Activated T-helper 1 cell treated with anti-CD3 and anti-CD28 coated beads, Interleukin-12 subunit alpha, Interleukin-12 subunit beta, Interleukin-2, Interleukin-4 antibody, amounts not matched to agents 30 ng/mL and 10 ng/mL and 1 ng/mL, durations not matched to agents 14 hours and 24 hours and 36 hours (primary cell): ENCODE measurements around the gene HEATR3. TPM values are rescaled to one million over a fixed set of nuclear protein-coding genes. Genes with fewer than 3 reads are reported as not detected.
A peak's percentile ranks its signal among the peaks of the same experiment; 100 is the strongest.

ENCODE experiments used
- DNase-seq: peaks from one replicate; pipeline ENCODE4 v3.0.0; 2021; ENCODE audit warnings: low spot score
- H3K27ac Mint-ChIP-seq: one replicate; pipeline ENCODE4 v1.8.0; 2021; ENCODE audit warnings: mild to moderate bottlenecking, mixed read lengths
- H3K27me3 Mint-ChIP-seq: one replicate; pipeline ENCODE4 v1.8.0; 2022; ENCODE audit warnings: mild to moderate bottlenecking, moderate library complexity, mixed read lengths; ENCODE audit not compliant: insufficient read depth
- H3K36me3 Mint-ChIP-seq: one replicate; pipeline ENCODE4 v1.8.0; 2021; ENCODE audit warnings: low read depth, mixed read lengths
- H3K4me1 Mint-ChIP-seq: one replicate; pipeline ENCODE4 v1.8.0; 2021; ENCODE audit warnings: low read depth, mixed read lengths
- H3K4me3 Mint-ChIP-seq: one replicate; pipeline ENCODE4 v1.8.0; 2021; ENCODE audit warnings: mild to moderate bottlenecking, moderate library complexity, mixed read lengths
- H3K9me3 Mint-ChIP-seq: one replicate; pipeline ENCODE4 v1.8.0; 2021; ENCODE audit warnings: mixed read lengths
- intact Hi-C: fragments of 100-400 bp; cut with micrococcal nuclease; formaldehyde crosslinking; loops from one replicate; pipeline ENCODE4 v1.15.1; 2024
- total RNA-seq: library from RNA; stranded (reverse); gene quantifications from 2 replicates; pipeline ENCODE4 v1.2.3, GENCODE V29; 2022

HEATR3 gene
- total RNA-seq, result 29.1 and 30.7 TPM in 2 replicates

GRCh38 chr16:50065624-50066481 lies at the start of gene HEATR3:
Gene HEATR3, plus strand, starts transcription at chr16:50065970. Its CDS starts 162 bp downstream, at chr16:50066132.
- H3K4me1 Mint-ChIP-seq, result peaks cover 39% of the 10 kb centered on the region
- intact Hi-C loops, result loop anchor here (1.0 to 10.0 kb wide), 8 partner anchors 41 to 1701 kb away; partner anchors contain the start of genes ADCY7, BRD7, CNEP1R1 and CYLD
- DNase-seq, result peak; percentile 93
- peak within 1 kb of the TSS; percentile 85 for H3K4me3 Mint-ChIP-seq
- peaks cover 13% of the 10 kb centered on the region for H3K36me3 Mint-ChIP-seq
- H3K9me3 Mint-ChIP-seq, result no peaks in the 10 kb centered on the region
- peak within 1 kb of the TSS; percentile 90 for H3K27ac Mint-ChIP-seq
- no peaks in the 10 kb centered on the region for H3K27me3 Mint-ChIP-seq

- H3K4me1 Mint-ChIP-seq, result peaks cover 8% of the 10 kb centered on the region
- peaks cover 14% of the 10 kb centered on the region for H3K27me3 Mint-ChIP-seq
- H3K9me3 Mint-ChIP-seq, result no peaks in the 10 kb centered on the region
- H3K4me3 Mint-ChIP-seq, result no peak overlapping the region
- no peak for DNase-seq
- no peak overlapping the region for H3K27ac Mint-ChIP-seq
- no peaks in the 10 kb centered on the region for H3K36me3 Mint-ChIP-seq
- intact Hi-C loops, result no loop called here
Observed at GRCh38 chr16:50017553-50017952, 48.2 kb upstream of the HEATR3 start.

GRCh38 chr16:50021544-50021943 lies 44.2 kb upstream of the HEATR3 start:
- H3K27ac Mint-ChIP-seq, result no peak overlapping the region
- no peak overlapping the region for H3K4me3 Mint-ChIP-seq
- H3K9me3 Mint-ChIP-seq, result no peaks in the 10 kb centered on the region
- intact Hi-C loops, result loop anchor here (10.0 kb wide), 1 partner anchor 313 kb away; no protein-coding TSS in a partner anchor
- H3K27me3 Mint-ChIP-seq, result peaks cover 11% of the 10 kb centered on the region
- no peak for DNase-seq
- H3K4me1 Mint-ChIP-seq, result peaks cover 17% of the 10 kb centered on the region
- no peaks in the 10 kb centered on the region for H3K36me3 Mint-ChIP-seq

GRCh38 chr16:50023641-50024040 lies 42.1 kb upstream of the HEATR3 start:
- intact Hi-C loops, result loop anchor here (2.0 to 10.0 kb wide), 4 partner anchors 251 to 719 kb away; partner anchors contain the start of gene CYLD
- Mint-ChIP-seq H3K4me1 (peaks cover 22% of the 10 kb centered on the region), H3K36me3 (peaks cover 2% of the 10 kb centered on the region), H3K4me3 (no peak overlapping the region), H3K27ac (no peak overlapping the region), H3K27me3 (peaks cover 11% of the 10 kb centered on the region), H3K9me3 (no peaks in the 10 kb centered on the region)
- no peak for DNase-seq

- intact Hi-C loops, result loop anchor here (2.0 to 10.0 kb wide), 4 partner anchors 251 to 719 kb away; partner anchors contain the start of gene CYLD
- no peaks in the 10 kb centered on the region for H3K9me3 Mint-ChIP-seq
- no peak for DNase-seq
- H3K27ac Mint-ChIP-seq, result peak overlapping the region; percentile 54
- peaks cover 4% of the 10 kb centered on the region for H3K36me3 Mint-ChIP-seq
- peaks cover 24% of the 10 kb centered on the region for H3K4me1 Mint-ChIP-seq
- peaks cover 11% of the 10 kb centered on the region for H3K27me3 Mint-ChIP-seq
- peak overlapping the region; percentile 96 for H3K4me3 Mint-ChIP-seq
Observed at GRCh38 chr16:50024207-50024606, 41.6 kb upstream of the HEATR3 start.

GRCh38 chr16:50024684-50025536 lies 40.9 kb upstream of the HEATR3 start, which contains the start of gene CNEP1R1:
Gene CNEP1R1, plus strand, starts transcription at chr16:50025225. Its CDS starts 91 bp downstream, at chr16:50025316.
- intact Hi-C loops, result loop anchor here (1.0 to 10.0 kb wide), 12 partner anchors 40 to 781 kb away; partner anchors contain the start of genes CYLD, HEATR3 and NKD1
- peak; percentile 92 for DNase-seq
- Mint-ChIP-seq H3K36me3 (peaks cover 8% of the 10 kb centered on the region), H3K4me3 (peak within 1 kb of the TSS; percentile 96), H3K4me1 (peaks cover 26% of the 10 kb centered on the region), H3K9me3 (no peaks in the 10 kb centered on the region), H3K27ac (peak within 1 kb of the TSS; percentile 84), H3K27me3 (peaks cover 11% of the 10 kb centered on the region)

DNA sequence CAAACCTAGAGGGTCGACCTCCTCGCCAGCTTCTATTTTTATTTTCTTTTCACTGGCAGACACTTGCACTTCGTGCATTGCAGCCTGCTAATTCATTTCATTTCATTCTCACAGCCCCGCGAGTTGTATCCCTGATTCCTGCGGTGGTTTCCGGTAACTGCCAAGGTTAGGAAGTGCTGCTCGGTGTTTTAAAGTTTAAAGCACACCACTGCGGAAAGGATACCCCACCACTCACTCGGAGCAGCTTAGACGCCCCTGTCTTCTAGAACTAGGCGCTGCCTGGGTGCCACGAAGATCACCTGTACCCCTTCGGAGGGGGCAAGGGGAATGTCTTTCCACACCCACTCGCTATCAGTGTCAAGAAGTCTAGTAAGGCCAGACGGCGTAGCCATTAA lies 40.2 kb upstream of the HEATR3 start:
- peak overlapping the region; percentile 96 for H3K4me3 Mint-ChIP-seq
- intact Hi-C loops, result loop anchor here (1.0 to 10.0 kb wide), 12 partner anchors 40 to 781 kb away; partner anchors contain the start of genes CYLD, HEATR3 and NKD1
- H3K27me3 Mint-ChIP-seq, result peaks cover 11% of the 10 kb centered on the region
- DNase-seq, result no peak
- H3K9me3 Mint-ChIP-seq, result no peaks in the 10 kb centered on the region
- H3K4me1 Mint-ChIP-seq, result peaks cover 26% of the 10 kb centered on the region
- peaks cover 13% of the 10 kb centered on the region for H3K36me3 Mint-ChIP-seq
- H3K27ac Mint-ChIP-seq, result peak overlapping the region; percentile 83

GRCh38 chr16:50027829-50028228 lies 37.9 kb upstream of the HEATR3 start:
- Mint-ChIP-seq H3K9me3 (no peaks in the 10 kb centered on the region), H3K27ac (no peak overlapping the region)
- intact Hi-C loops, result loop anchor here (2.0 to 10.0 kb wide), 2 partner anchors 69 to 307 kb away; no protein-coding TSS in a partner anchor

DNA sequence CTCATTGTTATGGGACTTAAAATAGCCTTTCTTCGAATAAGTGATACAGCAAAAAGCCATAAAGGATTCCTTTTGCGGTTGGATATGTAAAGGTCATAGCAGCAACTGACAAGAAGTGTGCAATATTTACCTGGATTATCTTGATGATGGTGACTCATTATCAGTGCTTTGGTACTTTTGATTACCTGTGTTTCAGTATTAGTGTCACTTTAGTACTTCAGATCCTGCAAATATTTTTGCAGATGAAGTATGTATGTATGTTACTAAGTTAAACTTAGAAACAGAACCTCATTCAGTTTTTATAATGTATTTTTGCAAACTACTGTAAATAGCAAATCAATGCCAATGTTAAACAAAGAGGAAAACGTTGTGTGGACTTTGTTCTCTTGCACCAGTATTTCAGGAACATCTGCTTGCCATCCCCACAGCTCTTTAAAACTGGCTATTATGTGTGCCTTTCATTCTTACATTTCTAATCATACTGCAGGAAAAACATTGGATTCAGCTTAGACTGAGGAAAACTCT lies 30.2 kb upstream of the HEATR3 start:
- Mint-ChIP-seq H3K4me1 (peaks cover 21% of the 10 kb centered on the region), H3K36me3 (peaks cover 25% of the 10 kb centered on the region), H3K27ac (no peak overlapping the region), H3K4me3 (no peak overlapping the region), H3K9me3 (no peaks in the 10 kb centered on the region), H3K27me3 (no peaks in the 10 kb centered on the region)
- intact Hi-C loops, result no loop called here
- no peak for DNase-seq

More at GRCh38 chr16:50027829-50028228, 37.9 kb upstream of the HEATR3 start:
- Mint-ChIP-seq H3K4me3 (no peak overlapping the region), H3K36me3 (peaks cover 26% of the 10 kb centered on the region), H3K27me3 (no peaks in the 10 kb centered on the region), H3K4me1 (peaks cover 31% of the 10 kb centered on the region)
- DNase-seq, result no peak

DNA sequence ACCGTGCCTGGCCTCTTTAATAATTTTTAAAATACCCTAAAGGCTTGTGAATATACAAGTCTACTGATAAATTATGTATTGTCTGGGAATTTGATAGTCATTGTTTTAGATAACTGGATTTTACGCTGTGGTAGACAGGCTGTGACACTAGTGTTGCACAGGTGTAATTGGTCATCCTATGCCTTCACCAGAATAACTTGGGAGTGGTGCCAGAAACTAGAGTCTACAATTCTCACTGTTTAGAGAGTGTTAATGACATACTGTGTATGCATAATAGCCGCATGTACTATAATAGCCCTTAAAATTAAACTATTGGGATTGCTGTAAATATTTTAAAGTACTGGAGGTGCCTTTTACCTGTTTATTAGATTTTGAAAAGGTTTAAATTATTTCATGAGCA lies 29.3 kb upstream of the HEATR3 start:
- no peak overlapping the region for H3K27ac Mint-ChIP-seq
- intact Hi-C loops, result no loop called here
- H3K36me3 Mint-ChIP-seq, result peaks cover 21% of the 10 kb centered on the region
- no peak overlapping the region for H3K4me3 Mint-ChIP-seq
- H3K27me3 Mint-ChIP-seq, result no peaks in the 10 kb centered on the region
- no peaks in the 10 kb centered on the region for H3K9me3 Mint-ChIP-seq
- H3K4me1 Mint-ChIP-seq, result peaks cover 21% of the 10 kb centered on the region
- no peak for DNase-seq

DNA sequence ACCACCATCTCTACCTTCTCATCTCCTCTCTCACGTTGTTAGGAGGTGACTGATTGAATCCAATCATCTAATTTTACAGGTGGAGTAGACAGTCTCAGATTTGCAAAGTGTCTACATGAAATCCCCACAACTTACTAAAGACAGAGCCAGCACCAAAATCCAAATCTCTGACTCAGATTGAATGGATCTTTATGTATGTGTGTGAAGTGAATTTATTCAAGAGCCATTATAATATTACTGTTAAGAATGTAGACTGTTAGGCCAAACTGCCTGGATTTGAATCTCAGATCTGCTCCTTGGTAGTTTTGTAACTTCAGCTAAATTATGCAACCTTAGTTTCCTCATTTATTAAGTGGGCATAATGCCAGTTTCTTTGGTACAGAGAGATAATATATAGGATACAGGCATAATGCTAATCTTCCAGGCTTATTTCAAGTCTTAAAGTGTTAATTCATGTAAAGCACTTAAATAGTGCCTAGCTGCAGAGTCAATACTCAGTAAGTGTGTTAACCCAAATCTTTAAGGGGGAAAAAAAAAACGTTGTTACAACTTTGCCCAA lies 28.0 kb upstream of the HEATR3 start:
- intact Hi-C loops, result no loop called here
- no peaks in the 10 kb centered on the region for H3K9me3 Mint-ChIP-seq
- no peak for DNase-seq
- peak overlapping the region; percentile 19 for H3K27ac Mint-ChIP-seq
- peaks cover 16% of the 10 kb centered on the region for H3K4me1 Mint-ChIP-seq
- H3K4me3 Mint-ChIP-seq, result no peak overlapping the region
- H3K36me3 Mint-ChIP-seq, result peaks cover 13% of the 10 kb centered on the region
- no peaks in the 10 kb centered on the region for H3K27me3 Mint-ChIP-seq

DNA sequence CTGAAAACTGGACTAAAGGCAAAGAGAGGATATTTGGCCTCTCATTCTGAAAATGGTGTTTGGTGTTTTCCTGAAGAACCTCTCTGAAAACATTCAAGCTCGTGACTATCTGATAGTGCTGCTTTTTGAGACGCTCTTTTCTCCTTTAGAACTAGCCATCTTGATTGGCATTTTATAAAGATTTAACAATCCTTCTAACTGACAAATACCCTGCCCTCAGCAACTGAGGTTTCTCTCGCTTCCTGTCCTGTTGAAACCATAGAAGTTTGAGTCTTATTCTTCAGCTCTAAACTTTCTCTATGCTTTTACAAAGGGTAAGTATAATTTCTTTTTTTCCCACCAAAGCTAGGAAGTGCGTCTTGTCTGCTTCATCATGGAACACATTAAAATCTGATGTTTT lies 27.5 kb upstream of the HEATR3 start:
- H3K27me3 Mint-ChIP-seq, result no peaks in the 10 kb centered on the region

More for the DNA sequence above, 27.5 kb upstream of the HEATR3 start:
- DNase-seq, result no peak
- no peaks in the 10 kb centered on the region for H3K9me3 Mint-ChIP-seq
- intact Hi-C loops, result no loop called here
- peak overlapping the region; percentile 19 for H3K27ac Mint-ChIP-seq
- H3K4me1 Mint-ChIP-seq, result peaks cover 16% of the 10 kb centered on the region
- no peak overlapping the region for H3K4me3 Mint-ChIP-seq
- H3K36me3 Mint-ChIP-seq, result peaks cover 11% of the 10 kb centered on the region
